Sciatic nerve (tissue), 2 donors: ENCODE data around the gene TLCD2. TPM values are rescaled to one million over a fixed set of nuclear protein-coding genes. Genes with fewer than 3 reads are reported as not detected.

Experiments
- ATAC-seq: fragments of 200-7000 bp; cut with Tn5 transposase; one replicate; pipeline ENCODE4 v1.9.1; 2020; ENCODE audit warnings: mild to moderate bottlenecking, moderate library complexity
- DNase-seq: peaks from one replicate; pipeline ENCODE4 v3.0.0-alpha.2; 2020; ENCODE audit warnings: low spot score
- intact Hi-C: fragments of 100-400 bp; cut with DNase I; formaldehyde crosslinking; loops from one replicate; pipeline ENCODE4 v1.14.2; 2022
- total RNA-seq: library from RNA; stranded (reverse); fragmentation: NEBNext Ultra II Directional; extraction: Animal tissue kit (Norgen Biotek cat#: 25700); gene quantifications from one replicate; pipeline ENCODE4 v1.2.1, GENCODE V29; 2021
- donor health status: DM: no; HTN: no; CAD: no.
- donor health status: DM: no; HTN: no; CAD: no.

TLCD2 gene
- total RNA-seq, 1 donor from 2014 or later: 13.6 TPM

DNA sequence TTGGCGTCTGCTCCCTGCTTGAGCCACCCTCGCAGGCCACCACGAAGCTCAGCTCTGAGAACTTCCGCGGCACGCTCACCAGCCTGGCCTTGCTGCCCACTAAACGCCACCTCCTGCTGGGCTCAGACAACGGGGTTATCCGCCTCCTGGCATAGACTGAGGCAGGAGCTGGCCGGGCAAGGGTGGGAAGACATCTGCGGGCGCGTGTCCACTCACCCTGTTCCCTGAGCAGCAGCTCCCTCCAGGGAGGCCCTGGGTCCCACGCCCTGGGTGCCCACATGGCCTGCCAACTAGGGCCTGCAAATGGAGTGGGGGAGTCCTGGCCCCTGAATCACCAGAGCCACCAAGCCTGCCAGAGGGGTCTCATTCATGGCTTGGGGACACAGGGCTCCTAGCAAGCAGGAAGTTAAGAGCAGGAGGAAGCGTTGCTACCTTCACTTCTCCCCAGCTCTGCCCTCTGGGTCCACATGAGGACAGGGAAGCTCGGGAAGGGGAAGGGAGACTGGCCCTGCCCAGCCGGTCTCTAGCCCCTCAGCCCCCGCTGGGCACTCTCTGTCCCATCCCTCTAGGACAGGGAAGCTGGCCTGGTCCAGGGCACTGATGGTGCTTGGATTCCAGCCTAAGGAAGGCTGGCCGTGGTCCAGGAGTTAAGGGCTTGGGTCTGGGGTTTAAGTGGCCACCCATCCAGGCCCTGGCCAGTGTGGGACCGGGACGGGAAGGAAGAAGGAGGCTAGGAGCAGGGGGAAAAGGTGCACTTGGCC, 27.5 kb upstream of the TLCD2 start:
- ATAC-seq (peak; percentile 22), DNase-seq (no peak)
- intact Hi-C loops: no loop called here

- peak; percentile 52 for ATAC-seq
- peak; percentile 85 for DNase-seq
- intact Hi-C loops: no loop called here
Measured at GRCh38 chr17:1736348-1737281, 26.4 kb upstream of the TLCD2 start.

DNA sequence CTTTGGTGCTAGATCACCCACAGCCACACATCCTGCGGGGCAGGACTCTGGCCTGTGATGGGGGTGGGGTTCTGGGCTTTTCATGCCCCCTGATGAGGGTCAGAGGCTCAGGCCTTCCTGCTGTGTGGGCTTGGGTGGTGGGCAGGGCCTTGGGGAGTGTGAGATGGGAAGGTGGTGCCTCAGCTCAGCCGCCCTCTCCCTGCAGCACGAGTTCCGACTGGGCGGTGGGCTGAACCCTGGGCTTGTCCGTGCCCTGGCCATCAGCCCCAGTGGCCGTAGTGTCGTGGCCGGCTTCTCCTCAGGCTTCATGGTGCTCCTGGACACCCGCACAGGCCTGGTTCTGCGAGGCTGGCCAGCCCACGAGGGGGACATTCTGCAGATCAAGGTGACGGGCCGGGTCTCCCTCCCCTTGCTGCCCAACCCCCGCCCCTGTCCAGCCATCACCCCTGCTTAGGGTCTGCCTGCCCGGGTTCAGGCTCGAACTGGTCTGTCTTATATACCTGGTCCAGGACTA, 25.7 kb upstream of the TLCD2 start:
- DNase-seq: no peak
- intact Hi-C loops: no loop called here
- no peak for ATAC-seq

DNA sequence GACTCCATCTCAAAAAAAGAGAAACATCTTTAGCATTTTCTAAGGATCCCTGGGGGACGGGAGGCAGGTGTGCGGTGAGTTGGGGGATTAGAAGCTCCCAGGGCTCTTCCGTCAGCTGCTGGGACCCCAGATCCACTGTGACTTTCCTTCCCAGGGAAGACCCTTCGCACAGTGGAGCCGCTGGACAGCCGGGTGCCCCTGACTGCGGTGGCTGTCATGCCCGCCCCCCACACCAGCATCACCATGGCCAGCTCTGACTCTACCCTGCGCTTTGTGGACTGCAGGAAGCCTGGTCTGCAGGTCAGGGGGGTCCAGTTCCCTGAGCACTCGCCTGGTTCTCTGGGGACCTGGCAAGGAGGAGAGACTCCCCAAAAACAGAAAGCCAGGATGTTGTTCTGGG, 25.2 kb upstream of the TLCD2 start:
- ATAC-seq (no peak), DNase-seq (no peak)
- intact Hi-C loops: no loop called here

DNA sequence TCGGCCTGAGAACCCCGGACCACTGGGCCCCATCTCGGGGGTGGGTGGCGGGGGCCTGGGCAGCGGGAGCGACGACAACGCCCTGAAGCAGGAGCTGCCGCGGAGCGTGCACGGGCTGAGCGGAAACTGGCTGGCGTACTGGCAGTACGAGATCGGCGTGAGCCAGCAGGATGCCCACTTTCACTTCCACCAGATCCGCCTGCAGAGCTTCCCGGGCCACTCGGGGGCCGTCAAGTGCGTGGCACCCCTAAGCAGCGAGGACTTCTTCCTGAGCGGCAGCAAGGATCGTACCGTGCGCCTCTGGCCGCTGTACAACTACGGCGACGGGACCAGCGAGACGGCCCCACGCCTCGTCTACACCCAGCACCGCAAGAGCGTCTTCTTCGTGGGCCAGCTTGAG, 23.6 kb upstream of the TLCD2 start:
- intact Hi-C loops: no loop called here
- DNase-seq: no peak
- no peak for ATAC-seq

DNA sequence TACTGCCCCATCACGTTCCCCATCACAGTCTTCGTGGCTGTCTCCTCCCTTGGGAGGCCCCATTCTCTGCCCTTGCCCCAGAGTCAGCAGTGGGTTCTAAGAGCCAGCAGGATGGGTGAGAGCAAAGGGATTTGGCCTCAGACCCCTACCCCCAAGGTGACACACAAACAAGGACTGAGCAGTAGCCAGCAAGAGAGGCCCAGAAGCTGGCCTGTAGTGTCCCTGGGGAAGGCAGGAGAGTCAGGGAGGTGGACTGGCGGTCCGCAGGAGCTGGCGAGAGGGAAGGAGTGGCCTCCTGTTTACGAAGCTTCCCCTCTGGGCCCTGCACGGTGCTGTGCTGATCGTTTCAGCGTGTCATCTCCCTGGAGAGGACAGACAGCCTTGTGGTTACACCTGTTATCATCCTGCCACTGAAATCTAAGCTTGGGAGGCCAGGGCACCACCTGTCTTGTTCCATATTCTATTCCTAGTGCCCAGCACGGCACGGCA, 22.7 kb upstream of the TLCD2 start:
- intact Hi-C loops: no loop called here

DNA sequence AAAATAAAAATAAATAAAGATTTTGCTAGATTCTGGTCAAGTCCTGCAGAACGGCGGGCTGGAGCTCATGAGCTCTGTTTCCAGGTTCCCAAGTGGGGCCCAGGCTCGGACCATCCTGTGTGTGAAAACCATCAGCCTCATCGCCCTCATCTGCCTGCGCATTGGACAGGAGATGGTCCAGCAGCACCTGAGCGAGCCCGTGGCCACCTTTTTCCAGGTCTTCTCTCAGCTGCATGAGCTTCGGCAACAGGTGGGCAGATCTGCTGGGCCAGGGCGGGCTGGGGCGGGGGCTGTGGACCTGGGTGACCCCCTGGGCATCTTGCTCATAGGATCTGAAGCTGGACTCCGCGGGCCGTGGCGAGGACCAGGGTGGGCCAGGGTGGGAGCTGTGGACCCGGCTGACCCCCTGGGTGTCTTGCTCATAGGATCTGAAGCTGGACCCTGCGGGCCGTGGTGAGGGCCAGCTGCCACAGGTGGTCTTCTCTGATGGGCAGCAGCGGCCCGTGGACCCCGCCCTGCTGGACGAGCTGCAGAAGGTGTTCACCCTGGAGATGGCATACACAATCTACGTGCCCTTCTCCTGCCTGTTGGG, 22.2 kb upstream of the TLCD2 start:
- DNase-seq (no peak), ATAC-seq (no peak)
- intact Hi-C loops: no loop called here

More for the DNA sequence above, 22.7 kb upstream of the TLCD2 start:
- ATAC-seq (no peak), DNase-seq (no peak)

DNA sequence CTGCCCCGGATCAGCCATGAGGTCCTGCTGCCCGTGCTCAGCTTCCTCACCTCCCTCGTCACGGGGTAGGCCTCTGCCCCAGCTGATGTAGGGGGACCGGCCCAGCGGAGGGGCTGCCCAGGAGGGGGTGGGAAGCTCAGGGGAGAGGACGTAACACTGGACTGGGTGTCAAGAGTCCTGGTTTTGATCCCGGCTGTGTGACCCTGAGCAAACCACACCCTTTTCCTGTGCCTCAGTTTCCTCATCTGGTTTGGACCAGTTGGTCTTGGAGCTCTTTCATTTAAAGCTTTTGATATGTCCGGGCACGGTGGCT, 21.0 kb upstream of the TLCD2 start:
- ATAC-seq (no peak), DNase-seq (no peak)
- intact Hi-C loops: no loop called here

DNA sequence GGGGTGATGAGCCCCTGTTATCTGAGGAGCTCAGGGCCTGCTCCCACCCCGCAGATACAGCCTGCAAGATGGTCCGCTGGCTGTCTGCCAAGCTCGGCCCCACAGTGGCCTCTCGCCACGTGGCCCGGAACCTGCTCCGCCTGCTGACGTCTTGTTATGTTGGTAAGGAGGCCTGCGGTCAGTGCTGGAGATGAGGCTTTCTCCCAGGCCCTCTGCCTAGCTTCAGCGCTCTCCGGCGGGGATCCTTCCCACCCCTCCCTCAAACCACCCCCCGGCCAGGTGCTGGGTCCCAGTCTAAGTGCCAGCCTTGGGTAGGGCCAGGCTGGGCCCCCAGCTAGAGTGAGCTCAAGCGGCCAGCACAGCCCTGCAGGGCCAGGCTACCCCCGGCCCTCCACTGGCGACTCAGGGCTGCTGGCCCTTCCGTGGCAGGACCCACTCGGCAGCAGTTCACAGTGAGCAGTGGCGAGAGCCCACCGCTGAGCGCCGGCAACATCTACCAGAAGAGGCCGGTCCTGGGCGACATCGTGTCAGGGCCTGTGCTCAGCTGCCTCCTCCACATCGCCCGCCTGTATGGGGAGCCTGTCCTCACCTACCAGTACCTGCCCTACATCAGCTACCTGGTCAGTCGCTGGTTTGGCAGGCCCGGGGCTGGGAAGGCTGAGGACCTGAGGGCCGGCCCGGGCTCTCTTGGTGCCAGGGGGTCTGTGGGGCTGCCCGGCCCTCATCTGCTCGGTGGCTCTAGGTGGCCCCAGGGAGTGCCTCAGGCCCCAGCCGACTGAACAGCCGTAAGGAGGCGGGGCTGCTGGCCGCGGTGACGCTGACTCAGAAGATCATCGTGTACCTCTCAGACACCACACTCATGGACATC, 20.4 kb upstream of the TLCD2 start:
- ATAC-seq: peak; percentile 95

GRCh38 chr17:1729966-1730325, 19.8 kb upstream of the TLCD2 start:
- ATAC-seq: peak; percentile 47
- no peak for DNase-seq
- intact Hi-C loops: loop anchor here (10.0 kb wide), 2 partner anchors 55 to 155 kb away; no protein-coding TSS in a partner anchor

More for the DNA sequence above, 20.4 kb upstream of the TLCD2 start:
- peak; percentile 96 for DNase-seq
- intact Hi-C loops: no loop called here

GRCh38 chr17:1727876-1728630, 17.9 kb upstream of the TLCD2 start:
- intact Hi-C loops: loop anchor here (10.0 kb wide), 2 partner anchors 57 to 153 kb away; no protein-coding TSS in a partner anchor
- DNase-seq: no peak
- ATAC-seq: no peak

DNA sequence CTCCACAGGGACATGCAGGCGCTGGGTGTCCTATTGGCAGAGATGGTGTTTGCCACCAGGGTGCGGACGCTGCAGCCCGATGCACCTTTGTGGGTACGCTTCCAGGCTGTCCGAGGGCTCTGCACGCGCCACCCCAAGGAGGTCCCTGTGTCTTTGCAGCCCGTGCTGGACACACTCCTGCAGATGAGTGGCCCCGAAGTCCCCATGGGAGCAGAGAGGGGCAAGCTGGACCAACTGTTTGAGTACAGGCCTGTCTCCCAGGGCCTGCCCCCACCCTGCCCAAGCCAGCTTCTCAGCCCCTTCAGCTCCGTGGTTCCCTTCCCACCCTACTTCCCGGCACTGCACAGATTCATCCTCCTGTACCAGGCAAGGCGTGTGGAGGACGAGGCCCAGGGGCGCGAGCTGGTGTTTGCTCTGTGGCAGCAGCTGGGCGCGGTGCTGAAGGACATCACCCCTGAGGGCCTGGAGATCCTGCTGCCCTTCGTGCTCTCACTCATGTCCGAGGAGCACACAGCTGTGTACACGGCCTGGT, 17.1 kb upstream of the TLCD2 start:
- intact Hi-C loops: loop anchor here (10.0 kb wide), 2 partner anchors 57 to 153 kb away; no protein-coding TSS in a partner anchor
- ATAC-seq: no peak
- DNase-seq: no peak

- no peak for ATAC-seq
- DNase-seq: no peak
- intact Hi-C loops: loop anchor here (10.0 kb wide), 2 partner anchors 58 to 152 kb away; no protein-coding TSS in a partner anchor
Measured at GRCh38 chr17:1726626-1727257, 16.6 kb upstream of the TLCD2 start.

DNA sequence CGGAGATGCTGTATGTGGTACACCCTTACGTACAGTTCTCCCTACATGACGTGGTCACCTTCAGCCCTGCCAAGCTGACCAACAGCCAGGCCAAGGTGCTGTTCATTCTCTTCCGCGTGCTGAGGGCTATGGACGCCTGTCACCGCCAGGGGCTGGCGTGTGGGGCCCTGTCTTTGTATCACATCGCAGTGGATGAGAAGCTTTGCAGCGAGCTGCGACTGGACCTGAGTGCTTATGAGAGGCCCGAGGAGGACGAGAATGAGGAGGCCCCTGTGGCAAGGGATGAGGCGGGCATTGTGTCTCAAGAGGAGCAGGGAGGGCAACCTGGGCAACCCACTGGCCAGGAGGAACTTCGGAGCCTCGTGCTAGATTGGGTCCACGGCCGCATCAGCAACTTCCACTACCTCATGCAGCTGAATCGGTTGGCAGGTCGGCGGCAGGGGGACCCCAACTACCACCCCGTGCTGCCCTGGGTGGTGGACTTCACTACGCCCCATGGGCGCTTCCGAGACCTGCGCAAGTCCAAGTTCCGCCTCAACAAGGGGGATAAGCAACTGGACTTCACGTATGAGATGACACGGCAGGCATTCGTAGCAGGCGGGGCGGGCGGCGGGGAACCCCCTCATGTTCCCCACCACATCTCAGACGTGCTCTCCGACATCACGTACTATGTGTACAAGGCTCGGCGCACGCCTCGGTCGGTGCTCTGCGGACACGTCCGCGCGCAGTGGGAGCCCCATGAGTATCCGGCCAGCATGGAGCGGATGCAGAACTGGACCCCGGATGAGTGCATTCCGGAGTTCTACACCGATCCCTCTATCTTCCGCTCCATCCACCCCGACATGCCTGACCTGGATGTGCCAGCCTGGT, 15.7 kb upstream of the TLCD2 start:
- DNase-seq (no peak), ATAC-seq (no peak)
- intact Hi-C loops: loop anchor here (10.0 kb wide), 2 partner anchors 59 to 151 kb away; no protein-coding TSS in a partner anchor

- DNase-seq: no peak
- intact Hi-C loops: loop anchor here (10.0 kb wide), 2 partner anchors 60 to 150 kb away; no protein-coding TSS in a partner anchor
- ATAC-seq: peak; percentile 1
Measured at GRCh38 chr17:1724869-1725641, 14.9 kb upstream of the TLCD2 start.
